Measurements from ENCODE around the gene CLDN22.
"Not testable (repeated sequence)": the region's sequence is repeated elsewhere in the genome, so short reads cannot be mapped to it uniquely, and the experiment has no call there.

DNA sequence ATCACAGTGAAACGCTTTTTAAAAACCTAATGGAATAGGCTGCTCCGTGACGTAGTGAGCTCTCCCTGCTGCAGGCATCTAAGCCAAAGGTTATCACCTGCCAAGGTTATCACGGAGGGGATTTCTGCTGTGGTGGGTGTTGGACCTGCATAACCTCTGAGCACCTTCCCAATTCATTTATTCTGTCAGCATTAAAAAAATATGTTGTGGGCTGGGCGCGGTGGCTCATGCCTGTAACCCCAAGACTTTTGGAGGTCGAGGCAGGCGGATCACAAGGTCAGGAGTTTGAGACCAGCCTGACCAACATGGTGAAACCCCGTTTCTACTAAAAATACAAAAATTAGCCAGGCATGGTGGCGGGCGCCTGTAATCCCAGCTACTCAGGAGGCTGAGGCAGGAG, 4.0 kb upstream of the CLDN22 start:
- TF ChIP-seq, protein P1, sequence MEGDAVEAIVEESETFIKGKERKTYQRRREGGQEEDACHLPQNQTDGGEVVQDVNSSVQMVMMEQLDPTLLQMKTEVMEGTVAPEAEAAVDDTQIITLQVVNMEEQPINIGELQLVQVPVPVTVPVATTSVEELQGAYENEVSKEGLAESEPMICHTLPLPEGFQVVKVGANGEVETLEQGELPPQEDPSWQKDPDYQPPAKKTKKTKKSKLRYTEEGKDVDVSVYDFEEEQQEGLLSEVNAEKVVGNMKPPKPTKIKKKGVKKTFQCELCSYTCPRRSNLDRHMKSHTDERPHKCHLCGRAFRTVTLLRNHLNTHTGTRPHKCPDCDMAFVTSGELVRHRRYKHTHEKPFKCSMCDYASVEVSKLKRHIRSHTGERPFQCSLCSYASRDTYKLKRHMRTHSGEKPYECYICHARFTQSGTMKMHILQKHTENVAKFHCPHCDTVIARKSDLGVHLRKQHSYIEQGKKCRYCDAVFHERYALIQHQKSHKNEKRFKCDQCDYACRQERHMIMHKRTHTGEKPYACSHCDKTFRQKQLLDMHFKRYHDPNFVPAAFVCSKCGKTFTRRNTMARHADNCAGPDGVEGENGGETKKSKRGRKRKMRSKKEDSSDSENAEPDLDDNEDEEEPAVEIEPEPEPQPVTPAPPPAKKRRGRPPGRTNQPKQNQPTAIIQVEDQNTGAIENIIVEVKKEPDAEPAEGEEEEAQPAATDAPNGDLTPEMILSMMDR (IDR thresholded peaks at IDR 0.05), result not testable (repeated sequence)
- TF ChIP-seq POLR2A (IDR thresholded peaks at IDR 0.05), result not testable (repeated sequence)
